NCI-H187 treated with DMSO at 0.1 percent for 48 hours (cell line): ENCODE measurements around the gene PALD1.
"Not testable (repeated sequence)": the region's sequence is repeated elsewhere in the genome, so short reads cannot be mapped to it uniquely, and the experiment has no call there.

Experiments used
- DNase-seq: peaks from one replicate; lab custom pipeline; 2025; lab: John Stamatoyannopoulos, UW

PALD1 gene

DNA sequence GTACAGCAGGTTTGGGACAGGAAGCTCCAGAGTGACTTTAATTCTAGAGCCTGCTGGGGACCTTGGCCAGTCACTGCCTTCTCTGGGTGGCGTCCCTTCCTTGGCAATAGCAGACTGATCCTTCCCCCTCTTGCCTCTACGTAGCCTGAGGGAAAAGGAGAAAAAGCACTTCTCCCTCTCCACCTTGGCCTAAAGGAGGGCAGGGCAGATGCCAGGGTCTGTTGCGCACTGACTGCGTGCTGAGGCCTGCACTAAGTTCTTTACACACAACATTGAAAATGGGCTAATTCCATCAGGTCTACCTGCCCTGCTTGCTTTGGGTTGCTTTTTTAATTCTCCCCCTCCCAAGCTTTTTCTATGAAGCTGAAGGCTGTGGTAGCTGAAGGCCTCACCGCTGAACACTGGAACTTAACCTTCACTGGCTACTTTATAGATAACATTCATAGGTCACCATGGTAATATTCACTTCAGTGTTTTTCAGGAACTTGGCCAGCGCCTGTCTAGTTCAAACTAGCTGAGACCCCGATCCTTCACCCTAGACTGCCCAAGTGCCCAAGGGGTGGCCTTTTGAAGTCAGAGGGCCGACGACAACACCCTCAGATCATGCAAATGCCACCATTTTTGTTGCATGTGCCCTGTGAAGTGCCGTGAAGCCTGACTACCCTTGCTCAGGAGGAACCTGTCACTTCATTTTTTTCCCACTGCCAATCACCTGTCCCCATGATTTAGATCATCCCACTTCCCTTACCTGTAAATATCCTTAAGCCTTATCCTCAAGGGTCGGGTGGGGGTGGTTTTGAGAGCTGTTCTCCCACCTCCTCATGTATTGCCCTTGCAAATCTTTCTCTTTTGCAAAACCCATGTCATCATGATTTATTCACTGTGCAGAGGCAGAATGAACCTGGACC lies 95.3 kb downstream of the PALD1 start:
- no peak for DNase-seq

GRCh38 chr10:70575486-70575873 lies 96.9 kb downstream of the PALD1 start:
- no peak for DNase-seq

GRCh38 chr10:70575874-70576802 lies 97.6 kb downstream of the PALD1 start:
- no peak for DNase-seq

DNA sequence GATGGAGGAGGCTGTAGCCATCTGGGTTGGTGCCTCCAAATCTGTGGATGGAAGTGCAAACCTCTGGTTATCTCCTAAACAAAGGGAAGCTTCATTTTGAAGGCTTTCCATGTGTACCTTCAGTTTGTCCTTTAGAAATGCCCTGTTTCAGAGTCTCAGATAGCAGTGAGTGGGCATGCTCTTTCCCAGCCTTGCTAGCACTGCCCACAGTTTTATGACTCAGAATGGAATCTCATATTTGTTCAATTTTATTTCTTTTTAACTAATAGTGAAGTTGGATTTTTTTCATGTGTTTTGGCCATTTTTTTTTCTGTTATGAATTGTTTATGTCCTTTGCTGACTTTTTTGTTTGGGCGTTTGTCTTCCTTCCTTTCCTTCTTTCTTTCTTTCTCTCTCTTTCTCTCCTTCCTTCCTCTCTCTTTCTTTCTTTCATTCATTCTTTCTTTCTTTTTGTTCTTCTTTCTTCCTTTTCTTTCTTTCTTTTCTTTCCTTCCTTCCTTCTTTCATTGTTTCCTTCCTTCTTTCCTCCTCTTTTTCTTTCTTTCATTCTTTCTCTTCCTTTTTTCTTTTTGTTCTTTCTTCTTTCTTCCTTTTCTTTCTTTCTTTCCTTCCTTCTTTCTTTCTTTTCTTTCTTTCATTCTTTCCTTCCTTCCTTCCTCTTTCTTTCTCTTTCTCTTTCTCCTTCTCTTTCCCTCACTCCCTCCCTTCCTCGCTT lies 98.4 kb downstream of the PALD1 start:
- no peak for DNase-seq

- DNase-seq: no peak
These were observed 99.9 kb downstream of the PALD1 start for GRCh38 chr10:70578371-70578947.

DNA sequence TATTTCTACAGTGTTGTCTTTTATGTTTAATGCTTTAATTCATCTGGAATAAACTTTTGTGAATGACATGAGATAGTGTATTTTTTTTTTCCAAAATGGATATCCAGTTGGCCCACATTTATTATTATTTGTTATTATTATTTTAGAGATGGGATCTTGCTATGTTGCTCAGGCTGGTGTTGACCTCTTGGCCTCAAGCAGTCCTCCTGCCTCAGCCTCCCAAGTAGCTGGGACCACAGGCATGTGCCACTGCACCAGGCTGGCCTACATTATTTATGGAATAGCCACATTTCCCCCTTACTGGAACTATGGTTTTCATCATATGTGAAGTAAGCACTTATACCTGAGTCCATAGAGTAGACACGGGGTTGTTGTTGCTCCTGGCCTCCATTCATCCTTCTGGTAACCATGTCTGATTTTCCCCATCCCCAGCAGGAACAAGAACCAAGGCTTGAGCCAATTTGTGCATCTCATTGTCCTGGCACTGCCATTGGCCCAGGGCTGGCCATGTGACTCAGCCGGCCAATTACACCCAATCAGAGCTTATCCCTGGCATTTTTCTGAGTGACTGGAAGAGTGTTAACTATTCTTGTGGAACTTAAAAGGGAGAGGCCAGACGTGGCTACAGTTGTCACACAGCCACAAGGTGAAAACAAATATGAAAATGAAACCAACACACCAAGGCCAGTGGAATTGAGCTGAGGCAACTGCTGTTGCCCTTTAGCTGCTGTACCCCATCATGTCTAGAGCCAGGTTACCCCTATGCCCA lies 100.9 kb downstream of the PALD1 start:
- DNase-seq: no peak

GRCh38 chr10:70581176-70581575 lies 102.6 kb downstream of the PALD1 start:
- DNase-seq: not testable (repeated sequence)

GRCh38 chr10:70582793-70583668 lies 104.5 kb downstream of the PALD1 start:
- DNase-seq: no peak

DNA sequence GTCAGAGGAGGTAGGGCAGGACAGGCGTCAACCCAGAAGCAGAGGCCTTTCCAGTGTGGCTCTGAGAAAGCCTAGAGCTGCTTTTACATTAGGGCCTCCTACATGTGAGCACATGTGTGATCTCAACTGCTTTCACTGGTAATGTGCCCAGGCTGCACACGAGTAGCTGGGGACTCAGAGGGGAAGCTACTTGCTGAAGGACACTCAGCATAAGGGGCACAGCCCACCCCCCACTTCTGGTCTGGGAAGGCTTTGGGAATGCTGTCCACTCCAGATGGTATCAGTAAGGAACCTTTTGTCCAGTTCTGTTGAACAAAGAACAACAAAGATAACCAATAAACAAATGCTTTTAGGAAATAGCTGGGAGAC lies 105.1 kb downstream of the PALD1 start:
- no peak for DNase-seq

GRCh38 chr10:70584366-70584765 lies 105.8 kb downstream of the PALD1 start:
- DNase-seq: no peak

DNA sequence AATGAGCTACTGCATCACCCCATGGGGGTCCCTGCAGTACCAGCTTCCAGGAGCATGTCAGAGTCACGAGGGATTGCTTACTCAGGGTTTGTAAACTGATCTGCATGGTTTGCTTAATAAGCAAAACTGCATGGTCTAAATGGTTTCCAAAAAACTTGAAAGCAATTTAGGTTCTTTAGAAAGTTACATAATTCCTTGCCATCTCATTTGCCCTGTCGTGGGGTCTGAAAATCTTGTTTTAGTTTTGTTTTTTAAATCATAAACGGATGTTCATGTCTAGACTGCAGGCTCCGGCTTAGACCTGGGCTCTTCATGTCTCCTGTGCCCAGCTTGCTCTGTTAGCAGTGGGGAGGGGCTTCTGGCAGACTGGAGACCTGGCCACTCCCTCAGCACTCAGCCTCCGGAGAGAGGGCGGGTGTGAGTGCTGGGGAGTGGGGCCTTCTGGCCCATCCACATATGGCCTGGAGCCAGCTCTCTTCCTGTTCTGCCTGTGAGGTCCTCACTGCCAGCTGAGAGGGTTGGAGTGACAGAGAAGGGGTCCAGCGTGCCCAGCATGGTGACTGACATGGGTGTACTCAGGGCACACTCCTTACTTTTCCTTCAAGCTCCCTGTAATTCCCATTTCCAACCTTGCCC lies 106.5 kb downstream of the PALD1 start:
- DNase-seq: peak; percentile 84

- DNase-seq: peak; percentile 39
These were observed 107.1 kb downstream of the PALD1 start for GRCh38 chr10:70585578-70586169.

- DNase-seq: no peak
These were observed 107.9 kb downstream of the PALD1 start for GRCh38 chr10:70586348-70586930.

DNA sequence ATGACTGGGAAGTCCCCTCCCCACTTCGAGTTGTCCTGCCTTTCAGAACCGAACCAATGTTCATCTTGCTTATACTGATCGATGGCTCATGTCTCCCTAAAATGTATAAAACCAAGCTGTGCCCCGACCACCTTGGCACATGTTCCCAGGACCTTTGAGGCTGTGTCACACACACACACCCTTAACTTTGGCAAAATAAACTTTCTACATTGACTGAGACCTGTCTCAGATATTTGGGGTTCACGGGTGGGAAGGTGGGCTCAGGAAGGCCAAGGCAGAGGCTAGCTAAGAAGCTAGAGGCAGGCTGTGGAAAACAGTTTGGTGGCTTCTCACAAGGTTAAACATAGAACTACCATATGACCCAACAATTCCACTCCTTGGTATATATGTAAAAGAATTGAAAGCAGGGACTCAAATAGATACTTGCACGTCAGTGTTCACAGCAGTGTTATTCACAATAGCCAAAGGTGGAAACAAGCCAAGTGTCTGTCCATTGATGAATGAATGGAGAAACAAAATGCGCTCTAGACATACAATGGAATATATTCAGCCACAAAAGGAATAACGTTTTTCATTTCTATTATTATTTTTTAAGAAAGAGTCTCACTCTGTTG lies 108.6 kb downstream of the PALD1 start:
- no peak for DNase-seq

DNA sequence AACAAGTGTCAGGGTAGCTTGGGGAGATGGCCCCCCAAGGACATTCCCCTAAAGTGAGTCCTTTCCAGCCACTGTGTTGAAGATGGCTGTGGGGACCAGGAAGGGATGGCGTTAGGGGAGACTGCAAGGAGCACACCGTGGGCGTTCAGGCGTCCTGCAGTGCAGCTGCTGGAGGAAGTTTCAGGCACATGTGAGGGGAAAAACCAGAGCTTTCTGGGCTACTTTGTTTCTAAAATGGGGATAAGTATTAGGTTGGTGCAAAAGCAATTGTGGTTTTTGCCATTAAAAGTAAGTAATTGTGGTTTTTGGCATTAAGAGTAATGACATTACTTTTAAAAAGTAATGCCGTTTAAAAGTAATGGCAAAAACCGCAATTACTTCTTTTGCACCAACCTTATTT lies 109.7 kb downstream of the PALD1 start:
- no peak for DNase-seq

- no peak for DNase-seq
These were observed 110.4 kb downstream of the PALD1 start for GRCh38 chr10:70588859-70589570.

DNA sequence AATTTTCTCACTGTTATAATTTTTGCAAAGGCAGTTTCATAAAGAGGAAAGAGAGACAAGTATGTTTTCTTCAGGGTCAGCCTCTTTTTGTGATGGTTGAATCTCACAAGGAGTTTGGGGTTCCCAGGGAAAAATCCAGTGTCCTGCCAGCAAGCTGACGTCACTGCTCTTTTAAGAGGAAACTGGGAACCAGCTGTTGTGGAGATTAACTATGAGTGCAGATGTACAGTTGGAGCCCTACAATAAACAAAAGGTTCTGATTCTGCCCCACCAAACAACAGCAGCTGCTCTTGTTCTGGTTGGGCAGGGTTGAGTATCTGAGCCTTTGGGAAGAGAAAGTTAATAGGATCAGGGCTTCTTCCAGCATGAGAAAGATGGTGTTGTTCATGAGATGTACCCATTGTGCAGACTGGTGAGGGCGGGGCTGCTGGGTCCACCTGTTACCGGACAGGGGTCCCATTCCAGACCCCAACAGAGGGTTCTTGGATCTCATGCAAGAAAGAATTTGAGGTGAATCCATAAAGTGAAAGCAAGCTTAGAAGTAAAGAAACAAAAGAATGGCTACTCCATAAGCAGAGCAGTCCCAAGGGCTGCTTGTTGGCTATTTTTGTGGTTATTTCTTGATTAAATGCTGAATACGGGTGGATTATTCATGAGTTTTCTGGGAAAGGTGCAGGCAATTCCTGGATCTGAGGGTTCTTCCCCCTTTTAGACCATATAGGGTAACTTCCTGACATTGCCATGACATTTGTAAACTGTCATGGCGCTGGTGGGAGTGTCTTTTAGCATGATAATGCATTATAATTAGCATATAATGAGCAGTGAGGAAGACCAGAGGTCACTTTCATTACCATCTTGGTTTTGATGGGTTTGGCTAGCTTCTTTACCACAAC lies 111.4 kb downstream of the PALD1 start:
- DNase-seq: no peak
